SU-DHL-6 (cell line): Measurements from ENCODE around the gene GALNT14.

ENCODE experiments used
- CTCF ChIP-seq: fragments of 200-600 bp; sonication (generic); IDR thresholded peaks from one replicate; pipeline ENCODE4 v1.5.1; 2017; ENCODE audit warnings: antibody characterized with exemption, mild to moderate bottlenecking, low read length, moderate library complexity; ENCODE audit not compliant: insufficient read depth, poor library complexity, severe bottlenecking
- EZH2phosphoT487 ChIP-seq: fragments of 200-600 bp; sonication (generic), shearing (Covaris generic); conservative IDR thresholded peaks from 2 replicates; pipeline ENCODE4 v1.6.1; 2018; ENCODE audit warnings: mild to moderate bottlenecking, antibody characterized with exemption, low read length, moderate library complexity, mixed read lengths

GRCh38 chr2:31028417-31028816 lies 109.8 kb downstream of the GALNT14 start:
- TF ChIP-seq CTCF (no peak), EZH2phosphoT487 (no peak)
